Caco-2 (cell line): ENCODE measurements around the gene CDC14A. TPM values are rescaled to one million over a fixed set of nuclear protein-coding genes. Genes with fewer than 3 reads are reported as not detected.
"Not testable (repeated sequence)": the region's sequence is repeated elsewhere in the genome, so short reads cannot be mapped to it uniquely, and the experiment has no call there.

Experiments
- BruUV-seq: library from RNA; stranded (reverse); fragments of 400-500 nt; replicated peaks from 2 replicates; lab custom pipeline; 2021; lab: Mats Ljungman, UMichigan
- CTCF ChIA-PET: fragments of 300-600 bp; sonication (Branson Sonifier 250); formaldehyde crosslinking; loops from one replicate; lab custom pipeline; 2022; ENCODE audit warnings: antibody characterized with exemption; lab: Charles Lee
- POLR2A ChIA-PET: fragments of 300-600 bp; sonication (Branson Sonifier 250); formaldehyde crosslinking; loops from one replicate; lab custom pipeline; 2022; ENCODE audit warnings: antibody characterized with exemption; lab: Charles Lee
- DNase-seq, 2 experiments: peaks; one replicate each; pipeline versions ENCODE4 v3.0.0 to v3.0.0-alpha.2; 2020 to 2022
- H3K27me3 ChIP-seq: replicated peaks from 2 replicates; pipeline ENCODE4 v1.6.0; 2011; ENCODE audit warnings: low read length; ENCODE audit not compliant: control insufficient read depth, insufficient read depth
- H3K36me3 ChIP-seq: 2 replicates; pipeline ENCODE4 v1.5.1; 2011; ENCODE audit warnings: low read length; ENCODE audit not compliant: control insufficient read depth, insufficient read depth
- H3K4me1 ChIP-seq: fragments of 250-450 bp; sonication (Bioruptor Pico); 2 replicates; pipeline ENCODE4 v1.5.1; 2020; ENCODE audit warnings: mild to moderate bottlenecking
- H3K4me3 ChIP-seq: 2 replicates; pipeline ENCODE4 v1.5.1; 2011; ENCODE audit warnings: low read depth, mild to moderate bottlenecking, control low read depth, low read length
- H3K9me3 ChIP-seq: fragments of 250-450 bp; sonication (Bioruptor Pico); 2 replicates; pipeline ENCODE4 v1.5.1; 2020; ENCODE audit warnings: mild to moderate bottlenecking, moderate library complexity
- H3K27ac Mint-ChIP-seq: one replicate; pipeline ENCODE4 v1.8.0; 2022; ENCODE audit warnings: mixed read lengths; ENCODE audit not compliant: unreplicated experiment
- H3K27me3 Mint-ChIP-seq: one replicate; pipeline ENCODE4 v1.8.0; 2022; ENCODE audit warnings: mixed read lengths; ENCODE audit not compliant: insufficient read depth, unreplicated experiment
- H3K36me3 Mint-ChIP-seq: one replicate; pipeline ENCODE4 v1.8.0; 2022; ENCODE audit warnings: mild to moderate bottlenecking, mixed read lengths; ENCODE audit not compliant: insufficient read depth, unreplicated experiment
- H3K4me1 Mint-ChIP-seq: one replicate; pipeline ENCODE4 v1.8.0; 2022; ENCODE audit warnings: low read depth, mixed read lengths; ENCODE audit not compliant: unreplicated experiment
- H3K4me3 Mint-ChIP-seq: one replicate; pipeline ENCODE4 v1.8.0; 2022; ENCODE audit warnings: mild to moderate bottlenecking, moderate library complexity, mixed read lengths; ENCODE audit not compliant: unreplicated experiment
- H3K9me3 Mint-ChIP-seq: one replicate; pipeline ENCODE4 v1.8.0; 2022; ENCODE audit warnings: mixed read lengths; ENCODE audit not compliant: unreplicated experiment
- CTCF ChIP-seq, 2 experiments: fragments of 200-600 bp in 1 of 2; IDR thresholded peaks; 1 replicate in 1 of 2; 2 replicates in 1 of 2; pipeline versions ENCODE4 v1.5.1 to v1.8.0; 2011 to 2022; ENCODE audit warnings: antibody characterized with exemption in 1 of 2, control low read depth in 1 of 2, inconsistent platforms in 1 of 2, low read depth in 1 of 2, low read length in 1 of 2, mild to moderate bottlenecking in 1 of 2, moderate library complexity in 1 of 2; ENCODE audit not compliant: insufficient read depth in 1 of 2, severe bottlenecking in 1 of 2, unreplicated experiment in 1 of 2
- intact Hi-C: fragments of 100-400 bp; cut with micrococcal nuclease; formaldehyde crosslinking; loops from one replicate; pipeline ENCODE4 v1.10.0; 2022; ENCODE audit not compliant: unreplicated experiment
- total RNA-seq: library from RNA; stranded (reverse); gene quantifications from 2 replicates; pipeline ENCODE4 v1.2.3, GENCODE V29; 2022

Gene CDC14A
- total RNA-seq, 1 experiment from 2014 or later: 7.3 TPM

- H3K9me3 ChIP-seq: no peaks in the 10 kb centered on the region
- no peaks in the 10 kb centered on the region for H3K36me3 ChIP-seq
- CTCF ChIA-PET: no interaction called here
- BruUV-seq: no TSS peak
- no peaks in the 10 kb centered on the region for H3K36me3 Mint-ChIP-seq
- DNase-seq: no peak
- intact Hi-C loops: no loop called here
- no peaks in the 10 kb centered on the region for H3K27me3 Mint-ChIP-seq
- H3K4me1 Mint-ChIP-seq: peaks cover 8% of the 10 kb centered on the region
- H3K9me3 Mint-ChIP-seq: no peaks in the 10 kb centered on the region
- no peak overlapping the region for H3K4me3 Mint-ChIP-seq
- POLR2A ChIA-PET: interaction anchor here (0.6 kb wide), 1 partner anchor 78 kb away, joined by 4 read pairs; no protein-coding TSS in a partner anchor
- no peak for TF ChIP-seq CTCF (IDR thresholded peaks at IDR 0.05; ENCODE audit: insufficient read depth in 1 of 2, low read depth in 1 of 2, low read length in 1 of 2, severe bottlenecking in 1 of 2, unreplicated experiment in 1 of 2)
- no peak overlapping the region for H3K4me3 ChIP-seq
- no peaks in the 10 kb centered on the region for H3K27me3 ChIP-seq
- no peak overlapping the region for H3K27ac Mint-ChIP-seq
- no peaks in the 10 kb centered on the region for H3K4me1 ChIP-seq
These were observed 11.5 kb downstream of the CDC14A start for GRCh38 chr1:100363831-100364230.

GRCh38 chr1:100364697-100365096 lies 12.4 kb downstream of the CDC14A start:
- Histone ChIP-seq H3K9me3 (no peaks in the 10 kb centered on the region), H3K27me3 (no peaks in the 10 kb centered on the region), H3K4me1 (no peaks in the 10 kb centered on the region), H3K36me3 (no peaks in the 10 kb centered on the region), H3K4me3 (no peak overlapping the region)
- no peaks in the 10 kb centered on the region for H3K27me3 Mint-ChIP-seq
- CTCF ChIA-PET: no interaction called here
- intact Hi-C loops: no loop called here
- peaks cover 8% of the 10 kb centered on the region for H3K4me1 Mint-ChIP-seq
- no peak for DNase-seq
- no peak for TF ChIP-seq CTCF (IDR thresholded peaks at IDR 0.05; ENCODE audit: insufficient read depth in 1 of 2, low read depth in 1 of 2, low read length in 1 of 2, severe bottlenecking in 1 of 2, unreplicated experiment in 1 of 2)
- no peaks in the 10 kb centered on the region for H3K9me3 Mint-ChIP-seq
- POLR2A ChIA-PET: no interaction called here
- no peaks in the 10 kb centered on the region for H3K36me3 Mint-ChIP-seq
- no TSS peak for BruUV-seq
- H3K4me3 Mint-ChIP-seq: no peak overlapping the region
- H3K27ac Mint-ChIP-seq: no peak overlapping the region

- Mint-ChIP-seq H3K4me3 (no peak overlapping the region), H3K4me1 (peaks cover 6% of the 10 kb centered on the region), H3K27me3 (no peaks in the 10 kb centered on the region), H3K27ac (no peak overlapping the region), H3K36me3 (no peaks in the 10 kb centered on the region), H3K9me3 (no peaks in the 10 kb centered on the region)
- Histone ChIP-seq H3K4me3 (no peak overlapping the region), H3K36me3 (no peaks in the 10 kb centered on the region), H3K4me1 (no peaks in the 10 kb centered on the region), H3K9me3 (no peaks in the 10 kb centered on the region), H3K27me3 (no peaks in the 10 kb centered on the region)
- DNase-seq: no peak
- no TSS peak for BruUV-seq
- TF ChIP-seq CTCF (IDR thresholded peaks at IDR 0.05; ENCODE audit: insufficient read depth in 1 of 2, low read depth in 1 of 2, low read length in 1 of 2, severe bottlenecking in 1 of 2, unreplicated experiment in 1 of 2): no peak
- ChIA-PET CTCF (no interaction called here), POLR2A (no interaction called here)
- intact Hi-C loops: no loop called here
These were observed 13.9 kb downstream of the CDC14A start for GRCh38 chr1:100366209-100366525.

- intact Hi-C loops, CTCF ChIA-PET, H3K27me3 Mint-ChIP-seq, H3K4me1 Mint-ChIP-seq, H3K4me3 ChIP-seq, H3K36me3 Mint-ChIP-seq, DNase-seq, H3K27me3 ChIP-seq, H3K9me3 Mint-ChIP-seq, POLR2A ChIA-PET, H3K4me1 ChIP-seq, H3K27ac Mint-ChIP-seq, BruUV-seq, H3K4me3 Mint-ChIP-seq, H3K9me3 ChIP-seq, H3K36me3 ChIP-seq: not testable (repeated sequence)
These were observed 17.0 kb downstream of the CDC14A start for GRCh38 chr1:100369339-100369738.

GRCh38 chr1:100373953-100374352 lies 21.6 kb downstream of the CDC14A start:
- H3K27me3 Mint-ChIP-seq, H3K27me3 ChIP-seq, intact Hi-C loops, H3K9me3 Mint-ChIP-seq, H3K4me3 Mint-ChIP-seq, H3K36me3 ChIP-seq, H3K4me1 ChIP-seq, BruUV-seq, H3K4me1 Mint-ChIP-seq, CTCF ChIA-PET, H3K36me3 Mint-ChIP-seq, DNase-seq, H3K9me3 ChIP-seq, H3K4me3 ChIP-seq, H3K27ac Mint-ChIP-seq, POLR2A ChIA-PET: not testable (repeated sequence)
